Type B pancreatic cell (in vitro differentiated cells): Measurements from ENCODE around the gene GUCD1. TPM values are rescaled to one million over a fixed set of nuclear protein-coding genes. Genes with fewer than 3 reads are reported as not detected.
A peak's percentile ranks its signal among the peaks of the same experiment; 100 is the strongest.

Experiments
- DNase-seq: peaks from one replicate; pipeline ENCODE4 v3.0.0; 2021; ENCODE audit warnings: mixed read lengths; ENCODE audit not compliant: unreplicated experiment; ENCODE audit errors: extremely low spot score
- H3K27ac Mint-ChIP-seq: 2 replicates; pipeline ENCODE4 v1.8.0; 2021; ENCODE audit warnings: mild to moderate bottlenecking, mixed read lengths
- H3K27me3 Mint-ChIP-seq: 2 replicates; pipeline ENCODE4 v1.8.0; 2021; ENCODE audit warnings: mixed read lengths
- H3K36me3 Mint-ChIP-seq: 2 replicates; pipeline ENCODE4 v1.8.0; 2021; ENCODE audit warnings: mixed read lengths
- H3K4me1 Mint-ChIP-seq: one replicate; pipeline ENCODE4 v1.8.0; 2021; ENCODE audit warnings: mixed read lengths; ENCODE audit not compliant: unreplicated experiment
- H3K4me3 Mint-ChIP-seq: 2 replicates; pipeline ENCODE4 v1.8.0; 2021; ENCODE audit warnings: mild to moderate bottlenecking, mixed read lengths
- H3K9me3 Mint-ChIP-seq: 2 replicates; pipeline ENCODE4 v1.8.0; 2021; ENCODE audit warnings: mixed read lengths
- total RNA-seq: library from RNA; stranded (reverse); gene quantifications from 2 replicates; pipeline ENCODE4 v1.2.1, GENCODE V29; 2021; ENCODE audit warnings: low replicate concordance
- TF ChIP-seq, protein P1 (sequence below): fragments of 200-600 bp; sonication (generic); conservative IDR thresholded peaks from 2 replicates; pipeline ENCODE4 v1.5.0; 2021; ENCODE audit warnings: antibody characterized with exemption, mild to moderate bottlenecking

Gene GUCD1
- total RNA-seq, 1 donor from 2014 or later = 81.8 TPM

GRCh38 chr22:24550028-24550901, 4.7 kb downstream of the GUCD1 start:
- no peak overlapping the region for H3K4me3 Mint-ChIP-seq
- TF ChIP-seq, protein P1, sequence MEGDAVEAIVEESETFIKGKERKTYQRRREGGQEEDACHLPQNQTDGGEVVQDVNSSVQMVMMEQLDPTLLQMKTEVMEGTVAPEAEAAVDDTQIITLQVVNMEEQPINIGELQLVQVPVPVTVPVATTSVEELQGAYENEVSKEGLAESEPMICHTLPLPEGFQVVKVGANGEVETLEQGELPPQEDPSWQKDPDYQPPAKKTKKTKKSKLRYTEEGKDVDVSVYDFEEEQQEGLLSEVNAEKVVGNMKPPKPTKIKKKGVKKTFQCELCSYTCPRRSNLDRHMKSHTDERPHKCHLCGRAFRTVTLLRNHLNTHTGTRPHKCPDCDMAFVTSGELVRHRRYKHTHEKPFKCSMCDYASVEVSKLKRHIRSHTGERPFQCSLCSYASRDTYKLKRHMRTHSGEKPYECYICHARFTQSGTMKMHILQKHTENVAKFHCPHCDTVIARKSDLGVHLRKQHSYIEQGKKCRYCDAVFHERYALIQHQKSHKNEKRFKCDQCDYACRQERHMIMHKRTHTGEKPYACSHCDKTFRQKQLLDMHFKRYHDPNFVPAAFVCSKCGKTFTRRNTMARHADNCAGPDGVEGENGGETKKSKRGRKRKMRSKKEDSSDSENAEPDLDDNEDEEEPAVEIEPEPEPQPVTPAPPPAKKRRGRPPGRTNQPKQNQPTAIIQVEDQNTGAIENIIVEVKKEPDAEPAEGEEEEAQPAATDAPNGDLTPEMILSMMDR = no peak
- peak overlapping the region; percentile 86 for H3K27ac Mint-ChIP-seq
- H3K4me1 Mint-ChIP-seq = peaks cover 24% of the 10 kb centered on the region
- H3K36me3 Mint-ChIP-seq = peaks cover 5% of the 10 kb centered on the region
- no peak for DNase-seq
- H3K9me3 Mint-ChIP-seq = no peaks in the 10 kb centered on the region
- H3K27me3 Mint-ChIP-seq = no peaks in the 10 kb centered on the region

DNA sequence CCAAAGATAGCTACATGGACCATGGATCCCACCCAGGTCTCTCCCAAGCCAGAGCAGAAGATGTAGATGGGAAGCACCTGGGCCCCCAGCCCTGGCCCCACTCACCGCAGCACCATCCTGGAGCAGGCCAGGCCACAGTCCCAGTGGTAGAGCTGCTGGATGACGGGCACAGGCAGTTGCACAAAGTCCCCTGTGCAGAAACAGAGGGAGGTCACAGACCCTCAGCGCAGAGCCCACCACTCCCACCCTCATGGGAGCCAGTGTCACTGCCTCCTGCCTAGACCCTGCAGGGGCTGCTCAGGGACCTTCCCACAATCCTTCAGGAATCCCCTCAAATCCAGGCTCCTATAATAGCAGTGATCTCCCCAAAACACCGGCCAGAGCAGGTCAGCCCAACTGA, 6.1 kb downstream of the GUCD1 start:
- TF ChIP-seq, protein P1 = no peak
- no peak overlapping the region for H3K27ac Mint-ChIP-seq
- no peaks in the 10 kb centered on the region for H3K27me3 Mint-ChIP-seq
- H3K4me1 Mint-ChIP-seq = peaks cover 19% of the 10 kb centered on the region
- DNase-seq = no peak
- no peak overlapping the region for H3K4me3 Mint-ChIP-seq
- peaks cover 5% of the 10 kb centered on the region for H3K36me3 Mint-ChIP-seq
- no peaks in the 10 kb centered on the region for H3K9me3 Mint-ChIP-seq

DNA sequence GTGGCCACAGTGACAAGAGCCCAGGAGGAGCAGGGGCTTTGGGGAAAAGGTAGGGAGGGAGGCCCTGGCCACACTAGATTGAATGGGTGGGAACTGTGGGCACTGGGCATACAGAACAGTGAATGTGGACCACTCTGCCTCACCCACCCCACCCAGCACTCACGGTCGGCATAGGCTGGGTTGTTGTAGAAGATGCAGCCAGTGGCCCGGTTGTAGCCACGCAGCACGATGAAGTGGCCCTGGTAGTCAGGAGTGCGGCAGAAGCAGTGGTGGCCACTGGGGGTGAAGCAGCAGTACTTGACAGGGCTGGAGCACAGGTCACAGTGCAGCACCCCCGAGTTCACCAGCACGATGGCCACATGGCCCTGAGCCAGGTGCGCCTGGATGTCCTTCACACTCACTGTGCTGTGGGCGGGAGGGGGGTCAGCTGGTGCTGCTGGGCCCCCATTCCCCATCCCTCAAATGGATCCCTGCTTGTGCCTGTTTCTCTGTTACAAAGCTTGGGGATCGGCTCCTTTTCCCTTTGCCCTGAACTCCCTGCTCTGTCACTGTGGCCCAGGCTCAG, 11.2 kb downstream of the GUCD1 start:
- no peak overlapping the region for H3K4me3 Mint-ChIP-seq
- no peak overlapping the region for H3K27ac Mint-ChIP-seq
- H3K36me3 Mint-ChIP-seq = peaks cover 10% of the 10 kb centered on the region
- no peaks in the 10 kb centered on the region for H3K9me3 Mint-ChIP-seq
- no peak for DNase-seq
- no peaks in the 10 kb centered on the region for H3K4me1 Mint-ChIP-seq
- TF ChIP-seq, protein P1 = no peak
- H3K27me3 Mint-ChIP-seq = no peaks in the 10 kb centered on the region

GRCh38 chr22:24543185-24543601, 11.7 kb downstream of the GUCD1 start:
- no peaks in the 10 kb centered on the region for H3K4me1 Mint-ChIP-seq
- TF ChIP-seq, protein P1 = no peak
- peaks cover 10% of the 10 kb centered on the region for H3K36me3 Mint-ChIP-seq
- no peaks in the 10 kb centered on the region for H3K27me3 Mint-ChIP-seq
- DNase-seq = no peak
- no peak overlapping the region for H3K27ac Mint-ChIP-seq
- no peaks in the 10 kb centered on the region for H3K9me3 Mint-ChIP-seq
- H3K4me3 Mint-ChIP-seq = no peak overlapping the region

GRCh38 chr22:24542641-24543040, 12.3 kb downstream of the GUCD1 start:
- Mint-ChIP-seq H3K4me1 (no peaks in the 10 kb centered on the region), H3K27me3 (no peaks in the 10 kb centered on the region), H3K9me3 (no peaks in the 10 kb centered on the region), H3K27ac (no peak overlapping the region), H3K4me3 (no peak overlapping the region), H3K36me3 (peaks cover 10% of the 10 kb centered on the region)
- DNase-seq = no peak
- TF ChIP-seq, protein P1 = no peak
